Fibroblast of skin of scalp (primary cell): ENCODE results near the gene SLC29A2.

Experiments
- DNase-seq: peaks from one replicate; pipeline ENCODE4 v3.0.0-alpha.2; 2013

The SLC29A2 gene

GRCh38 chr11:66347425-66348276 lies 23.9 kb downstream of the SLC29A2 start, which contains the start of gene B4GAT1:
Gene B4GAT1, minus strand, starts transcription at chr11:66347629. Its CDS starts 84 bp downstream, at chr11:66347545.
- DNase-seq = peak; percentile 95

DNA sequence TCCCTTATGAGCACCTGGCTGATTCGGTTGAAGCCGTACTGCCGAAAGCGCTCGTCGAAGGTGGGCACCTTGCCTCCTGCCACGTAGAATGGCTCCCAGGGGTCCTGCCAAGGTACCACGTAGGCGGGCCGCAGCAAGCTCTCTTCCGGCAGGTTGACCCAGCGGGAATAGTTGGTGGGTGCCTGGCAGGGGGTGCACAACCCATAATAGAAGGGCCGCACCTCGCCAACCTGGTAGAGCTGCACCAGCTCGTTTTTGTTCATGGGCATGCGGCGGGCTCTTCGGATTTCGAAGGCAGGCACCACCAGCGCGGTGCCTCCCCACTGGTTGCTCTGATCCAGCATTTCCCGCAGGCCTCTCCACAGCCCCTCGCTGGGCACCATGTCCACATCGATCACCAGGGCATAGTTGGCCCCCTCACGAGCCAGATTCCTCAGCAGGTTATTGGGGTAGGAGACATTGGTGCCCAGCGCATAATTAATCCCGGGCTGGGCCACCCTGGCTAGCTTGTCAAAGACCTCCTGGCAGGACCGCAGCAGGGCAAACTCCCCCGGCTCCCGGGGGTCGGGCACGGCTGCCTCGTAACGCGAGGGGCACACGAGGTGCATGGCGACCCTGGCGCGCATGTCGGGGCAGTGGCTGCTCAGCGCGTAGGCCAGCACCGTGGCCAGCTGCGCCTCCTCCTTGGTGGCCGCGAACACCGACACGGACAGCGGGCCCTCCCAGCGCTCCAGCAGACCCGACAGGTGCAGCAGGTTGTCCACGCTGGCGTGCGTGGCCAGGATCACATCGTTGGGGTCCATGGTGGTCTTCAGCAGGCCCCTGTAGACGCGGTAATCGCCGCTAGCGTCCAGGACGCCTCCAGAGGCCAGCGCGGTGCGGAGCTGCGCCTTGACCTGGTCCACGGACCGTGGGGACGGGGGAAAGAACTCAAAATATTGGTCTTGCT lies 24.8 kb downstream of the SLC29A2 start:
- no peak for DNase-seq

DNA sequence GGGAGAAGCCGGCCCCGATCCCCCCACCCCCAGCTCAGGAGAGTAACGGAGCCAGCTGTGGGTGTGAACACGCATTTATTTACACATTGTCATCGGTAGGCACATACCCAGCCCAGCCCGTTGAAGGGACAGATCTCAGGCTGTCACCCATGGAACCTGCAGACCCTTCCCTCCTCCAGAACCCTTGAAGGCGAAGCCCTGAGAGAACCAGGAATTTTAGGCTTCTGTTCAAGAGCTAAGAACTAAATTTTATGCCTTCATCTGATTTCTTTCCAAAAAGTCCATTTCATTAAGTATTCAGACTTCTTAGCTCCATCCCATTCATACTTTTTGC lies 26.3 kb downstream of the SLC29A2 start:
- no peak for DNase-seq

- peak; percentile 97 for DNase-seq
Measured at GRCh38 chr11:66344550-66345315, 26.8 kb downstream of the SLC29A2 start, which contains the start of gene BRMS1. Gene BRMS1, minus strand, starts transcription at chr11:66345104. Its CDS starts 2,870 bp downstream, at chr11:66342234.

- no peak for DNase-seq
Measured at GRCh38 chr11:66343176-66343575, 28.4 kb downstream of the SLC29A2 start.

DNA sequence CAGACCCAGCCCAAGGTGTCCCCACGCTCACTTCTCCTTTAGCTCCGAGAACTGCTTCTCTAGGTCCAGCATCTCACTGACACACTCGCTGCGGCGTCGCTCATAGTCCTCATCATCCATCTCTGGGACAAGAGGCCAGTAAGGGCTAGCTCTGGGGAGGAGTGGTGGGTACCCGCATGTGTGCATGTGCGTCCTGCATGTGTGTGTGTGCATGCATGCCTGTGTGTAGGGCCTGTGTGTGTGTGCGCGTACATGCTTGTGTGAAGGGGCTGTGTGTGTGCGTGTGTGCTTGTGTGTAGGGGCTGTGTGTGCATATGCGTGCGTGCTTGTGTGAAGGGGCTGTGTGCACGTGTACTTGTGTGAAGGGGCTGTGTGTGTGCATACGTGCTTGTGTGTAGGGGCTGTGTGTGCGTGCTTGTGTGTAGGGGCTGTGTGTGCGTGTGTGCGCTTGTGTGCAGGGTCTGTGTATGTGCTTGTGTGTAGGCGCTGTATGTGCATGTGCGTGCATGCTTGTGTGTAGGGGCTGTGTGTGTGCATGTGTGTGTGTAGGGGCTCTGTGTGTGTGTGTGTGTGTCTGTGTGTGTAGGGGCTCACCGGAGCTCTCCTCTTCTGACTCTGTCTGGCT lies 29.9 kb downstream of the SLC29A2 start:
- no peak for DNase-seq

GRCh38 chr11:66340596-66341501 lies 30.7 kb downstream of the SLC29A2 start:
- no peak for DNase-seq

DNA sequence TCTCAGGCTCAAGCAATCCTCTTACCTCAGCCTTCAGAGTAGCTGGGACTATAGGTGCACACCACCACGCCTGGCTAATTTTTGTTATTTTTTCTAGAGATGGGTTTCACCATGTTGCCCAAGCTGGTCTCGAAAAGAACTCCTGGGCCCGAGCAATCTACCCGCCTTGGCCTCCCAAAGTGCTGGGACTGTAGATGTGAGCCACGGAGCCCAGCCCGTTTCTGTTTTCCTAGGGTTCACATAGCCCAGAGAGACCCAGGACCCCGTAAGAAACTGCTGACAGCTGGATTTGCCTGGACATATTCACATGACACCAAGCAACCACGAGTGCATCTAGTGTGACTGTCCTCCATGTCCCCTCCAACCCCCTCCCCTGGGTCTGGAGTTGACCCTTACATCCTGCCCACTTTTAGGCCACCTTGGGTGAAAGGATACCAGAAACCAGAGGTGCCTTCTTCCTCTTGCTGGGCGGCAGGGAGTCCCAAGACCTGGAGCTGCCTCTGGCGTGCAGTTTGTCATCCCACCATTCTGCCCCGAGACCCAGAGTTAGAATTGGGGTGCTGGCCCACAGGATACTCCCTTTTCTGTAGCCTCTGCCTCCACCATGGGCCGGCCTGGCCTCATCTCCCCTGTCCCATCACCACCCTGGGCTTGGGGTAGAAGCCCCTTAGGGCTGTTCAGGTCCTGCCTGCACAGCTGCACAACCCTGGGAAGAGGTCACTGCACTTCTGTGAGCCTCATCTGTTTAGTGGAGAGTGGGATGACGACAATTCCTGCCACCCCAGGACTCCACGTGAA lies 31.7 kb downstream of the SLC29A2 start:
- no peak for DNase-seq

- DNase-seq = no peak
Measured at GRCh38 chr11:66339162-66339675, 32.3 kb downstream of the SLC29A2 start.

GRCh38 chr11:66338276-66339161 lies 33.0 kb downstream of the SLC29A2 start:
- DNase-seq = no peak

DNA sequence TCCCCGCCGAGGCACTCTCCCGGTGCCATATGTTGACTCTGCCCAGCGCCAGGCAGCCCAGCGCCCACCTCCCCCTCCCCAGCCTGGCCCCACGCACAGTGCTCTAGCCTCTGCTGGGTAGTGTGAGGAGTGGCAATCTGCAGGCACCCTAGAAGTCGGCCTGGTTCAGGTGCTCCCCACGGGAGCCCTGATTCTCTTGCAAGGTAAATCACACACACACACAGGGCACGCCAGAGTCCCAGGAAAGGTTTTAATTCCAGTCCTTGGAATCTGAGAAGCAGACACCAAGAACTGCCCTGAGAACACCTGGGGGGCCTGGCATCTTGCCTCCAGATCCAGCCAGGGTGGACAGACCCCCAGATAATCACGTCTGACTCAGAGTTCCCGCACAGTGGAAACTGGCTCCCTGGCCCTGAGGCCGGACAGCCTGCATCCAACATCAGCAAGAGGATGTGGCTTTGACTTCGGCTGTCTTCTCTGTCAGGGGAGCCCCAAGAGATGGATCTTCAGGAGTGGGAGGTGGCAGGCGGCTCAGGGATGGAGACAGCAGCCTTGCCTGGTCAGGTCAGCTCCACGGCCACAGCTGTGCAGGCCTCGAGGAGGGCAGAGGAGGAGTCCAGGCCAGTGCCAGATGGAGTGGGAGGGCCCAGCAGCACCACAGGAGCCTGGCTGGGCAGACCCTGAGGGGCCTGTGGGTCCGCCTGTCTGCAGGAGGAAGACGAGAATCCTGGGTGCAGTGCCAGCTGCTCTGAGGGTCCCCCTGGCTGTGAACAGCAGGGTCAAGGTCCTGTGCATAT lies 34.3 kb downstream of the SLC29A2 start:
- DNase-seq = no peak

DNA sequence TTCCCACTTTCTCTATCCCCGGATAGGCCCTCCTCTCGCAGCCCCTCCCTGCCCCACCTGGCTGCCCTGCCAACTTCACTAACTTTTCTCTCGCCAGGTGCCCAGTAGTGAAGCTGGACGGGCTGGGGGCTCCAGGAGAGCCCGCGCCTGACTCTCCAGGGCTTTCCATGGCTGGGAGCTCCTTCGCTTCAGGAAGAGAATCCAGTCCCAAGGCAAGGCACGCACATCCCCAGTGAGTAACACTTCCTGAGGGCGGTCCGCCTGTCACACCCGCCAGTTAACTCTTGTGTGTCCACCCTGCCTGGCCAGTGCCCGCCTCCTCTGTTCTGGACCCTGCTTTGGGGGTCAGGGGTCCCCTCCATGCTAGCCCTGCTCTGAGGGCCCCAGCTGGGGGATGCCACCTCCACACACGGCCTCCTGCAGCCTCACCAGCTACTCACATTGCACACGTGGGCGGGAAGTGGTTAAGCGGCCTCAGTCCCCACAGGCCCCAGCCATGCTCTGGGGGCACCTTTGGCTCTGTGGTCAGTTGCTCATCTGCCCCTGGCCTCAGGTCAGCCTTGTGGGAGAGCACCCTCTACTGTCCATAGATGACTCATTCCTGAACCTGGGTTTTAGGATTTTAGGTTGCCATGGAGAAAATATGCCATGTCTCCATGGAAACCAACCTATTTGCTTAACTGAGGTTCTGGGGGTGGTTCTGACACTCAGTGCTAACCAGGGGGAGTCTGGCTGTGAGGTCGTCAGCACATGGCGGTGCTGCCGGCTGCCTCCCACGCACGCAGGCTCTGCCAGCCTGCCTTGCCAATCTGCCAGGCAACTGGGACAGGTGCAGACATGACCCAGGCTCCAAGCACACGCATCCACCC lies 35.1 kb downstream of the SLC29A2 start, which contains the start of gene RIN1:
Gene RIN1, minus strand, starts transcription at position 201 of the 869 bp plus-strand sequence. Its CDS starts 32 bp downstream, at position 169.
- peak; percentile 86 for DNase-seq

DNA sequence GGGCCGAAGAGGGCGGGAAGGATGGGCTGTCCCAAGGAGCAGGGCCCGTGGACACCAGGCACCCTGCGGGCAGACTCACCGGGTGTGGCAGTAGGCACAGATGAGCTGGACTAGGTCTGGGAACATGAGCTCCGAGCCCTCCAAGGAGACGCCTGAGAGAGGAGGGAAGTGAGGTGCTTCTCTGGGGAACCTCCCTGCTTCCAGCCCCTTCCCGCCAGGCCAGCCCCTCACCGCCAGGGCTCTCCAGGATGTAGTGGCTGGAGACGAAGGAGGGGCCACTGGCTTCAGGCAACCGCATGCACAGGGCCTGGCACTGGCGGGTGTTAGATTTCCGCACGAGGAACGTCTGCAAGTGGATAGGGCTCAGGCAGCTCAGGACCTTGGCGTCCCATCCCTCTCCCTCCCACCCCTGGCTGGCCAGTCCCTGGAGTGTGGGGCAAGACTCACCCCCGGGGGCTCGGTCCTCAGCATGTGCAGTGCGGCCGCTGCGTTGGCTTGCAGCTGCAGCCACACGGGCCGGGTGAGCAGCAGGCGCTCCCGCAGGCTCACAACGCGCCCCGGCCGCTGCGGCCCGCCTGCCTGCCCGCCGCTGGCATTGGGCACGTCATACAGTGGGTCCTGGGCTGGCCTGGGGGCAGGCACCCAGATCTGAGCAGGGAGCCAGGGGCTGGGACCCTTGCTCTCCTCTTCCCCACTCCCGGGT lies 35.9 kb downstream of the SLC29A2 start:
- DNase-seq = peak; percentile 49

DNA sequence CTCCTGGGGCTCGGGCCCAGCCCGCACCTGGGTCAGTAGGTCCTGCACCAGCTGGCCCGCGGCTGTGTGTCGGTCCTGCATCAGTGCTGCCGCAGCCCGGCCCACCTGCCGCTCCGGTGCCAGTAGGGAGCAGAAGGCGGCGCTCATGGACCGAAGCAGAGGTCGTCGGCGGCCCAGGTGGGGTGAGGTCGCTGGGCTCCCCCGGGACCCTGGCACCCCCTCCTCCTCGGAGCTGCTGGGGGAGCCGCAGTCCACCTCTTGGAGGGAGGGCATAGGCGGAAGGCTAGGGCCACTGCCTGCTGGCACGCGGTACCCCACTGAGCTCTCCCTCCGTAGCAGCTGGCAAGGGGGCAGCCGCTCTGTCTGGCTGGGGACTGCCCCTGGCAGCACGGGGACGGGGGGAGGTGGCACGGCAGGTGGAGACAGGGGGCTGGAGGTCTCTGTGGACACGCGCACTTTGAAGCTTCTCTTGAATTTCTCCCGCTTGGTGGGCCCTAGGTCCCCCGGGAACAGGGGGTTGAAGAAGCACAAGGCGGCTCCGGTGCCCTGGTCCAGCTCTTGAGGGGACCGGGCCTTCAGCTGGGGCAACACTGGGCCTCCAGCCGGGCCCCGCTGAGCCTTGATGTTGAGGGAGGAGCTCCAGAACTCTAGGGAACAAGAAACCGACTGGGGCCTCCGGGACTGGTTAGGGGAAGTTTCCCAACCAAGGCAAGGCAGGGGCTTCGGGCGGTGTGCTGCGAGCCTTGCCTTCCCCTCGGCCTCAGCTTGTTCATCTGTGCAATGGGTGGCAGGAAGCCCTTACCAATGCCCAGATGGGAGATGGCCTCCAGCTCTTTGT lies 36.7 kb downstream of the SLC29A2 start:
- no peak for DNase-seq
